HepG2 (cell line): ENCODE results near the gene ANAPC5. TPM values are rescaled to one million over a fixed set of nuclear protein-coding genes. Genes with fewer than 3 reads are reported as not detected.

Source experiments
- ATAC-seq: fragments of 200-7000 bp; cut with Tn5 transposase; 3 replicates; pipeline ENCODE4 v1.9.1; 2020; ENCODE audit warnings: mild to moderate bottlenecking, moderate library complexity
- BruUV-seq: library from RNA; stranded (reverse); fragments of 400-500 nt; replicated peaks from 2 replicates; lab custom pipeline; 2021; lab: Mats Ljungman, UMichigan
- CTCF ChIA-PET: fragments of 300-600 bp; formaldehyde crosslinking; extraction: SDS; loops from one replicate; lab custom pipeline; 2021; ENCODE audit warnings: low total read pairs, inconsistent platforms, low intra/inter-chr PET ratio; lab: Yijun Ruan, JAX
- POLR2A ChIA-PET: fragments of 350-600 bp; sonication (Branson Sonifier 250); formaldehyde crosslinking; loops from one replicate; lab custom pipeline; 2020; ENCODE audit warnings: antibody characterized with exemption, inconsistent platforms; lab: Yijun Ruan, JAX
- DNase-seq: peaks from one replicate; pipeline ENCODE4 v3.0.0-alpha.2; 2015; ENCODE audit warnings: low spot score
- FAIRE-seq: peaks from 3 replicates; lab custom pipeline; 2011; peaks lifted over from hg19 to GRCh38; lab: Jason Lieb, UNC
- H2AFZ ChIP-seq: one replicate; pipeline ENCODE4 v1.6.1; 2011; ENCODE audit warnings: low read length, inconsistent platforms
- H3K27ac ChIP-seq: fragments of 300-600 bp; 3 replicates; pipeline ENCODE4 v1.8.0; 2011; ENCODE audit warnings: mixed run types, mild to moderate bottlenecking, mixed read lengths, low read length, inconsistent platforms; ENCODE audit not compliant: insufficient read depth; ENCODE audit errors: extremely low read length
- H3K27me3 ChIP-seq, 2 experiments: fragments of 200-600 bp in 1 of 2; 2 replicates in 1 of 2; 3 replicates in 1 of 2; pipeline versions ENCODE4 v1.6.0 to v1.8.0; 2011; ENCODE audit warnings: low read length in 2 of 2, mild to moderate bottlenecking in 2 of 2, moderate library complexity in 2 of 2, inconsistent platforms in 1 of 2; ENCODE audit not compliant: insufficient read depth in 2 of 2, control insufficient read depth in 1 of 2
- H3K36me3 ChIP-seq, 2 experiments: fragments of 200-600 bp in 1 of 2; replicated peaks in 1 of 2; 2 replicates in 1 of 2; 3 replicates in 1 of 2; pipeline versions ENCODE4 v1.5.1 to v1.8.0; 2011; ENCODE audit warnings: low read length in 2 of 2, inconsistent platforms in 1 of 2; ENCODE audit not compliant: insufficient read depth in 2 of 2, control insufficient read depth in 1 of 2
- H3K4me1 ChIP-seq: 2 replicates; pipeline ENCODE4 v1.5.1; 2012; ENCODE audit warnings: low read length, inconsistent platforms; ENCODE audit not compliant: insufficient read depth
- H3K4me2 ChIP-seq: 2 replicates; pipeline ENCODE4 v1.6.0; 2011; ENCODE audit warnings: low read depth, low read length, inconsistent platforms
- H3K4me3 ChIP-seq, 3 experiments: fragments of 200-600 bp in 1 of 3; sonication (generic), shearing (Covaris generic) in 1 of 3; replicated peaks in 1 of 3; 2 replicates each; pipeline ENCODE4 v1.5.1; 2011 to 2016; ENCODE audit warnings: low read length in 3 of 3, inconsistent platforms in 2 of 3, low read depth in 2 of 3, mild to moderate bottlenecking in 2 of 3, control low read depth in 1 of 3, mixed read lengths in 1 of 3; ENCODE audit not compliant: insufficient read depth in 1 of 3
- H3K79me2 ChIP-seq: one replicate; pipeline ENCODE4 v1.6.1; 2011; ENCODE audit warnings: low read length, inconsistent platforms; ENCODE audit not compliant: insufficient read depth
- H3K9ac ChIP-seq: 2 replicates; pipeline ENCODE4 v1.6.0; 2011; ENCODE audit warnings: mild to moderate bottlenecking, low read depth, low read length, inconsistent platforms; ENCODE audit not compliant: insufficient read depth
- H3K9me3 ChIP-seq: 2 replicates; pipeline ENCODE4 v1.5.1; 2012; ENCODE audit warnings: mild to moderate bottlenecking, low read length
- H4K20me1 ChIP-seq: 2 replicates; pipeline ENCODE4 v1.6.0; 2011; ENCODE audit warnings: inconsistent platforms, mild to moderate bottlenecking, low read length, moderate library complexity; ENCODE audit not compliant: insufficient read depth
- ASH2L ChIP-seq: fragments of 300-600, 200-600 bp; sonication (generic); IDR thresholded peaks from 2 replicates; pipeline ENCODE4 v1.7.0; 2017; ENCODE audit warnings: low read depth, mild to moderate bottlenecking, moderate library complexity, mixed read lengths, low read length; ENCODE audit not compliant: insufficient read length
- ETS1 ChIP-seq: sonication (generic); formaldehyde crosslinking; IDR thresholded peaks from 2 replicates; pipeline ENCODE4 v1.4.0; 2020; ENCODE audit warnings: missing genetic modification reagents
- HMG20A ChIP-seq: IDR thresholded peaks from 2 replicates; pipeline ENCODE4 v1.6.1; 2016; ENCODE audit warnings: borderline replicate concordance
- POLR2A ChIP-seq, 2 experiments: IDR thresholded peaks; 2 replicates each; pipeline ENCODE4 v1.6.1; 2011; ENCODE audit warnings: low read depth in 2 of 2, low read length in 2 of 2, mild to moderate bottlenecking in 1 of 2, moderate library complexity in 1 of 2; ENCODE audit not compliant: insufficient read depth in 1 of 2
- REST ChIP-seq, 2 experiments: IDR thresholded peaks; 2 replicates each; pipeline ENCODE4 v1.6.1; 2011 to 2012; ENCODE audit warnings: low read length in 2 of 2, borderline replicate concordance in 1 of 2, low read depth in 1 of 2, mild to moderate bottlenecking in 1 of 2, moderate library complexity in 1 of 2
- SIN3B ChIP-seq: fragments of 150-350 bp; IDR thresholded peaks from 2 replicates; pipeline ENCODE4 v1.6.1; 2014; ENCODE audit warnings: low read length
- ZNF558 ChIP-seq: sonication (generic); formaldehyde crosslinking; IDR thresholded peaks from 2 replicates; pipeline ENCODE4 v1.9.0; 2022; ENCODE audit warnings: mild to moderate bottlenecking, missing genetic modification reagents, borderline replicate concordance
- ZZZ3 ChIP-seq: sonication (generic); formaldehyde crosslinking; IDR thresholded peaks from 2 replicates; pipeline ENCODE4 v1.4.0; 2020; ENCODE audit warnings: missing genetic modification reagents, mild to moderate bottlenecking, borderline replicate concordance
- WGBS: methylation state at CpG from one replicate; pipeline ENCODE4 v1.1.6; 2017; ENCODE audit warnings: low lambda C conversion rate; 5-methylcytosine and 5-hydroxymethylcytosine counted together
- in situ Hi-C: cut with HindIII; loops from 2 replicates; pipeline ENCODE4 v1.10.0; 2017; ENCODE audit warnings: low pct_unique_long_range_greater_than_20kb; ENCODE audit not compliant: extremely low pct_ligation_motif_present
- intact Hi-C: fragments of 100-400 bp; cut with micrococcal nuclease; formaldehyde crosslinking; loops from one replicate; pipeline ENCODE4 v1.10.0; 2022; ENCODE audit not compliant: unreplicated experiment
- polyA plus RNA-seq, 8 experiments: library from polyadenylated mRNA; depleted of rRNA in 3 of 8; stranded (reverse) in 7 of 8; unstranded in 1 of 8; fragments of >200 nt; fragmentation: Illumina TruSeq in 4 of 8; extraction: Trizol in 4 of 8; gene quantifications; 2 replicates each; pipeline versions ENCODE4 v1.2.1 to v1.2.3, GENCODE V29; 2011 to 2016; ENCODE audit warnings: low read depth in 4 of 8, missing spikeins in 1 of 8, mixed read lengths in 1 of 8; ENCODE audit not compliant: insufficient read depth in 1 of 8
- total RNA-seq, 5 experiments: library from RNA; depleted of rRNA; stranded (reverse); fragments of >200 nt; fragmentation: Illumina TruSeq; extraction: Trizol; gene quantifications; 2 replicates each; pipeline ENCODE4 v1.2.3, GENCODE V29; 2016; ENCODE audit warnings: low read depth in 1 of 5

Gene ANAPC5
- total and polyA plus RNA-seq, 2 of the 13 experiments (the other 11 are each of a cell fraction or from before 2014, with no cell fraction given), result 146 to 161 TPM

- no peaks in the 10 kb centered on the region for H3K79me2 ChIP-seq
- H3K4me3 ChIP-seq, result no peak overlapping the region
- H3K27me3 ChIP-seq, result no peaks in the 10 kb centered on the region
- H3K4me1 ChIP-seq, result no peaks in the 10 kb centered on the region
- H4K20me1 ChIP-seq, result no peaks in the 10 kb centered on the region
- TF ChIP-seq REST (IDR thresholded peaks at IDR 0.05; ENCODE audit: borderline replicate concordance in 1 of 2, low read depth in 1 of 2, low read length in 2 of 2), result no peak
- no peak for TF ChIP-seq ZZZ3 (CRISPR knock-in tag)
- no peak for TF ChIP-seq SIN3B
- TF ChIP-seq ETS1 (CRISPR knock-in tag), result no peak
- TF ChIP-seq ASH2L, result no peak
- TF ChIP-seq HMG20A (CRISPR knock-in tag), result no peak
- no peak for TF ChIP-seq ZNF558
- TF ChIP-seq POLR2A (IDR thresholded peaks at IDR 0.05; ENCODE audit: insufficient read depth in 1 of 2, low read depth in 2 of 2, low read length in 2 of 2), result no peak
- FAIRE-seq (no peak), ATAC-seq (no peak), DNase-seq (no peak)
- BruUV-seq, result no TSS peak
- 95% methylated on average over 3 of the region's 3 CpGs for WGBS
- ChIA-PET CTCF (no interaction called here), POLR2A (no interaction called here)
- intact Hi-C loops (no loop called here), in situ Hi-C loops (no loop called here)
- no peaks in the 10 kb centered on the region for H3K9me3 ChIP-seq
- H3K27ac ChIP-seq, result no peak overlapping the region
- peaks cover 26 to 63% of the 10 kb centered on the region in 2 experiments for H3K36me3 ChIP-seq
- no peak overlapping the region for H3K9ac ChIP-seq
- H3K4me2 ChIP-seq, result no peak overlapping the region
- H2AFZ ChIP-seq, result no peak overlapping the region
These were observed 28.3 kb downstream of the ANAPC5 start for GRCh38 chr12:121323908-121324307.
